GM12878 (cell line): ENCODE measurements around the gene SLC13A4. TPM values are rescaled to one million over a fixed set of nuclear protein-coding genes. Genes with fewer than 3 reads are reported as not detected.

Experiments used
- ATAC-seq: fragments of 200-7000 bp; cut with Tn5 transposase; 3 replicates; pipeline ENCODE4 v1.9.1; 2020; ENCODE audit warnings: mild to moderate bottlenecking, moderate library complexity
- BruUV-seq: library from RNA; stranded (reverse); fragments of 400-500 nt; replicated peaks from 2 replicates; lab custom pipeline; 2021; lab: Mats Ljungman, UMichigan
- CTCF ChIA-PET: fragments of 300-600 bp; sonication (Branson Sonifier 250); formaldehyde crosslinking; extraction: SDS; loops from one replicate; lab custom pipeline; 2021; ENCODE audit warnings: inconsistent platforms; lab: Yijun Ruan, JAX
- POLR2A ChIA-PET: fragments of 350-600 bp; formaldehyde crosslinking; extraction: SDS; loops from one replicate; lab custom pipeline; 2021; ENCODE audit warnings: inconsistent platforms; lab: Charles Lee
- RAD21 ChIA-PET: fragments of 300-600 bp; sonication (Branson Sonifier 250); formaldehyde crosslinking; loops from one replicate; lab custom pipeline; 2023; ENCODE audit warnings: antibody characterized with exemption; ENCODE audit not compliant: unreplicated experiment; lab: Charles Lee
- SMC1A ChIA-PET: fragments of 300-600 bp; sonication (Branson Sonifier 250); formaldehyde crosslinking; loops from one replicate; lab custom pipeline; 2023; ENCODE audit not compliant: unreplicated experiment, uncharacterized antibody; lab: Charles Lee
- DNase-seq: peaks from one replicate; pipeline ENCODE4 v3.0.0-alpha.2; 2011; ENCODE audit warnings: low read depth, low spot score
- FAIRE-seq: peaks from 3 replicates; lab custom pipeline; 2011; peaks lifted over from hg19 to GRCh38; lab: Jason Lieb, UNC
- H2AFZ ChIP-seq: 2 replicates; pipeline ENCODE4 v1.6.0; 2011; ENCODE audit warnings: low read depth, low read length, control low read depth; ENCODE audit not compliant: control insufficient read depth
- H3K27ac ChIP-seq: 2 replicates; pipeline ENCODE4 v1.5.1; 2011; ENCODE audit warnings: control low read depth; ENCODE audit not compliant: control insufficient read depth, insufficient read depth
- H3K27me3 ChIP-seq, 2 experiments: replicated peaks in 1 of 2; 2 replicates each; pipeline versions ENCODE4 v1.6.0 to v1.6.1; 2011; ENCODE audit warnings: low read length in 1 of 2; ENCODE audit not compliant: control insufficient read depth in 2 of 2, insufficient read depth in 2 of 2
- H3K36me3 ChIP-seq, 2 experiments: 2 replicates each; pipeline ENCODE4 v1.5.1; 2011; ENCODE audit warnings: low read length in 1 of 2; ENCODE audit not compliant: control insufficient read depth in 2 of 2, insufficient read depth in 2 of 2
- H3K4me1 ChIP-seq: 2 replicates; pipeline ENCODE4 v1.6.1; 2011; ENCODE audit warnings: mild to moderate bottlenecking, low read length, moderate library complexity, mixed read lengths; ENCODE audit not compliant: control insufficient read depth, insufficient read depth
- H3K4me2 ChIP-seq: 2 replicates; pipeline ENCODE4 v1.6.0; 2011; ENCODE audit warnings: control low read depth; ENCODE audit not compliant: control insufficient read depth, insufficient read depth
- H3K4me3 ChIP-seq: fragments of 200-600 bp; sonication (generic); 2 replicates; pipeline ENCODE4 v1.5.1; 2016
- H3K79me2 ChIP-seq: 2 replicates; pipeline ENCODE4 v1.6.0; 2011; ENCODE audit warnings: low read length; ENCODE audit not compliant: control insufficient read depth, insufficient read depth
- H3K9ac ChIP-seq: 2 replicates; pipeline ENCODE4 v1.8.0; 2011; ENCODE audit warnings: low read length, control low read depth, mixed read lengths; ENCODE audit not compliant: control insufficient read depth, insufficient read depth
- H3K9me3 ChIP-seq: replicated peaks from 3 replicates; pipeline ENCODE4 v1.5.1; 2011; ENCODE audit warnings: mild to moderate bottlenecking, low read length; ENCODE audit not compliant: control insufficient read depth, insufficient read depth
- H4K20me1 ChIP-seq: 2 replicates; pipeline ENCODE4 v1.6.0; 2011; ENCODE audit not compliant: control insufficient read depth, insufficient read depth
- EP300 ChIP-seq, 2 experiments: fragments of 150-350 bp in 1 of 2; IDR thresholded peaks; 2 replicates each; pipeline ENCODE4 v1.6.1; 2011 to 2012; ENCODE audit warnings: low read depth in 2 of 2, low read length in 2 of 2, borderline replicate concordance in 1 of 2, improper control_type of control experiment in 1 of 2, inconsistent platforms in 1 of 2; ENCODE audit not compliant: control insufficient read depth in 1 of 2
- ESRRA ChIP-seq: IDR thresholded peaks from 2 replicates; pipeline ENCODE4 v1.6.1; 2012; ENCODE audit warnings: mild to moderate bottlenecking, low read length, improper control_type of control experiment
- FOS ChIP-seq: IDR thresholded peaks from 3 replicates; pipeline ENCODE4 v1.6.1; 2011; ENCODE audit warnings: borderline replicate concordance; ENCODE audit not compliant: insufficient read length; ENCODE audit errors: extremely low read depth
- MEF2B ChIP-seq: fragments of 450-650 bp; IDR thresholded peaks from 2 replicates; pipeline ENCODE4 v1.6.1; 2018; ENCODE audit warnings: mild to moderate bottlenecking, moderate library complexity; ENCODE audit not compliant: partially characterized antibody, poor library complexity, severe bottlenecking
- NFYA ChIP-seq: IDR thresholded peaks from 2 replicates; pipeline ENCODE4 v1.6.1; 2011; ENCODE audit warnings: low read depth, mild to moderate bottlenecking, low read length, improper control_type of control experiment, borderline replicate concordance
- NR2C1 ChIP-seq: fragments of 450-650 bp; IDR thresholded peaks from 2 replicates; pipeline ENCODE4 v1.6.1; 2017; ENCODE audit warnings: antibody characterized with exemption, mild to moderate bottlenecking, moderate library complexity
- PAX5 ChIP-seq: IDR thresholded peaks from 2 replicates; pipeline ENCODE4 v1.6.1; 2011; ENCODE audit warnings: low read depth, low read length, borderline replicate concordance
- POLR2AphosphoS5 ChIP-seq: IDR thresholded peaks from 2 replicates; pipeline ENCODE4 v1.6.1; 2011; ENCODE audit warnings: mild to moderate bottlenecking, low read length, inconsistent platforms
- RB1 ChIP-seq: fragments of 450-650 bp; formaldehyde crosslinking; IDR thresholded peaks from 2 replicates; pipeline ENCODE4 v1.6.1; 2017; ENCODE audit warnings: mild to moderate bottlenecking, borderline replicate concordance
- SMC3 ChIP-seq: IDR thresholded peaks from 2 replicates; pipeline ENCODE4 v1.6.1; 2011; ENCODE audit warnings: low read length, improper control_type of control experiment, borderline replicate concordance
- ZNF207 ChIP-seq: fragments of 450-650 bp; IDR thresholded peaks from 2 replicates; pipeline ENCODE4 v1.6.1; 2014; ENCODE audit warnings: antibody characterized with exemption, mild to moderate bottlenecking, borderline replicate concordance
- WGBS: methylation state at CpG from one replicate; pipeline ENCODE4 v1.1.6; 2016; ENCODE audit warnings: low lambda C conversion rate; ENCODE audit not compliant: insufficient replicate concordance, insufficient coverage; ENCODE audit errors: missing lambda C conversion rate; 5-methylcytosine and 5-hydroxymethylcytosine counted together
- in situ Hi-C: fragments of 300-500 bp; cut with MboI; formaldehyde crosslinking; loops from 9 replicates; pipeline ENCODE4 v1.14.3; 2018; ENCODE audit warnings: mixed read lengths
- intact Hi-C: fragments of 100-400 bp; cut with micrococcal nuclease; formaldehyde crosslinking; loops from one replicate; pipeline ENCODE4 v1.14.2; 2022; ENCODE audit not compliant: unreplicated experiment
- polyA plus RNA-seq, 11 experiments: library from polyadenylated mRNA; depleted of rRNA in 4 of 11; unstranded in 6 of 11; stranded (reverse) in 5 of 11; fragments of >200 nt; fragmentation: Nextera tagmentation in 4 of 11; fragmentation: Illumina TruSeq in 1 of 11; extraction: Ambion mirVana in 4 of 11; extraction: Trizol in 1 of 11; gene quantifications; 1 replicate in 1 of 11; 2 replicates in 10 of 11; pipeline versions ENCODE4 v1.2.1 to v1.2.3, GENCODE V29; 2011 to 2016; ENCODE audit warnings: inconsistent platforms in 2 of 11, missing spikeins in 2 of 11, low read depth in 1 of 11
- total RNA-seq, 4 experiments: library from RNA; depleted of rRNA in 3 of 4; stranded (reverse); fragments of >200 nt in 3 of 4; fragmentation: Illumina TruSeq in 1 of 4; extraction: Trizol in 1 of 4; gene quantifications; 2 replicates each; pipeline versions ENCODE4 v1.2.1 to v1.2.3, GENCODE V29; 2013 to 2021
- TF ChIP-seq, protein P1 (sequence below): fragments of 450-650 bp; IDR thresholded peaks from 2 replicates; pipeline ENCODE4 v1.6.1; 2017; ENCODE audit warnings: mild to moderate bottlenecking, moderate library complexity
- TF ChIP-seq, protein P2 (sequence below): IDR thresholded peaks from 2 replicates; pipeline ENCODE4 v1.6.1; 2011; ENCODE audit warnings: mild to moderate bottlenecking, low read depth, low read length, moderate library complexity; ENCODE audit not compliant: insufficient replicate concordance
- TF ChIP-seq, protein P3 (sequence below): IDR thresholded peaks from 2 replicates; pipeline ENCODE4 v1.6.1; 2011; ENCODE audit warnings: low read depth, mild to moderate bottlenecking, low read length, moderate library complexity, borderline replicate concordance; ENCODE audit errors: extremely low read depth

SLC13A4 gene
- total and polyA plus RNA-seq, 10 of the 15 experiments (the other 5 are each of a cell fraction or from before 2014, with no cell fraction given), result 0.14 to 0.23 (median 0.20) TPM; not detected in 7

DNA sequence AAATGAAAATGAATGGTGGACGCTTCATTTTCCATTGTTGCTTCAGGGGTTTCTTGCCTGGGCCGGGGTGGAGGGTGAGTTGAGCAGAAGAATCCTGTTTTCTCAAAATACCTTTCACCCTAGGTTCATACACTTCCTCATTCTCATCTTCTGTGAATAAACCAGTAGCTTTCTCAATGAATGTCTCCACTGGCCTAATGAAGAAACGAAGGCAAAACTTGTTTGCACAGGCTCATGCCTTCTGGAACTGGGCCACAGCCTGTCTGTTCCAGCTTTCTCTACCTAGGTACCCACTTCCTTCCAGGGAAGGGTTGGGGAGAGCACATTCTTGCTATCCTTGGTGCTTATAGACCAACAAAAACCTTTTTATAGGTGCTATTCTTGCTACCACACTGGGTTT lies 44.4 kb downstream of the SLC13A4 start:
- no TSS peak for BruUV-seq
- H3K9me3 ChIP-seq, result no peaks in the 10 kb centered on the region
- ATAC-seq (no peak), DNase-seq (no peak), FAIRE-seq (no peak)
- ChIA-PET CTCF (interaction anchor here (1.2 to 7.3 kb wide), 2 partner anchors 11 to 29 kb away, joined by 3 to 55 read pairs; no protein-coding TSS in a partner anchor), RAD21 (no interaction called here), SMC1A (interaction anchor here (4.3 kb wide), 1 partner anchor 10 kb away, joined by 18 read pairs; no protein-coding TSS in a partner anchor), POLR2A (no interaction called here)
- H2AFZ ChIP-seq, result no peak overlapping the region
- H3K4me1 ChIP-seq, result no peaks in the 10 kb centered on the region
- in situ Hi-C loops (no loop called here), intact Hi-C loops (no loop called here)
- no peaks in the 10 kb centered on the region for H4K20me1 ChIP-seq
- H3K36me3 ChIP-seq, result no peaks in the 10 kb centered on the region; a peak in 1 of 4 replicates
- WGBS, result 95% methylated on average over 3 of the region's 3 CpGs
- no peak overlapping the region for H3K9ac ChIP-seq
- H3K79me2 ChIP-seq, result no peaks in the 10 kb centered on the region
- no peaks in the 10 kb centered on the region for H3K27me3 ChIP-seq
- no peak overlapping the region for H3K4me2 ChIP-seq
- no peak overlapping the region for H3K4me3 ChIP-seq
- no peak overlapping the region for H3K27ac ChIP-seq
- TF ChIP-seq POLR2AphosphoS5, result no peak
- no peak for TF ChIP-seq MEF2B
- no peak for TF ChIP-seq ESRRA
- TF ChIP-seq NR2C1, result no peak
- TF ChIP-seq EP300 (IDR thresholded peaks at IDR 0.05; ENCODE audit: borderline replicate concordance in 1 of 2, control insufficient read depth in 1 of 2, low read depth in 2 of 2, low read length in 2 of 2), result no peak
- TF ChIP-seq, protein P1, sequence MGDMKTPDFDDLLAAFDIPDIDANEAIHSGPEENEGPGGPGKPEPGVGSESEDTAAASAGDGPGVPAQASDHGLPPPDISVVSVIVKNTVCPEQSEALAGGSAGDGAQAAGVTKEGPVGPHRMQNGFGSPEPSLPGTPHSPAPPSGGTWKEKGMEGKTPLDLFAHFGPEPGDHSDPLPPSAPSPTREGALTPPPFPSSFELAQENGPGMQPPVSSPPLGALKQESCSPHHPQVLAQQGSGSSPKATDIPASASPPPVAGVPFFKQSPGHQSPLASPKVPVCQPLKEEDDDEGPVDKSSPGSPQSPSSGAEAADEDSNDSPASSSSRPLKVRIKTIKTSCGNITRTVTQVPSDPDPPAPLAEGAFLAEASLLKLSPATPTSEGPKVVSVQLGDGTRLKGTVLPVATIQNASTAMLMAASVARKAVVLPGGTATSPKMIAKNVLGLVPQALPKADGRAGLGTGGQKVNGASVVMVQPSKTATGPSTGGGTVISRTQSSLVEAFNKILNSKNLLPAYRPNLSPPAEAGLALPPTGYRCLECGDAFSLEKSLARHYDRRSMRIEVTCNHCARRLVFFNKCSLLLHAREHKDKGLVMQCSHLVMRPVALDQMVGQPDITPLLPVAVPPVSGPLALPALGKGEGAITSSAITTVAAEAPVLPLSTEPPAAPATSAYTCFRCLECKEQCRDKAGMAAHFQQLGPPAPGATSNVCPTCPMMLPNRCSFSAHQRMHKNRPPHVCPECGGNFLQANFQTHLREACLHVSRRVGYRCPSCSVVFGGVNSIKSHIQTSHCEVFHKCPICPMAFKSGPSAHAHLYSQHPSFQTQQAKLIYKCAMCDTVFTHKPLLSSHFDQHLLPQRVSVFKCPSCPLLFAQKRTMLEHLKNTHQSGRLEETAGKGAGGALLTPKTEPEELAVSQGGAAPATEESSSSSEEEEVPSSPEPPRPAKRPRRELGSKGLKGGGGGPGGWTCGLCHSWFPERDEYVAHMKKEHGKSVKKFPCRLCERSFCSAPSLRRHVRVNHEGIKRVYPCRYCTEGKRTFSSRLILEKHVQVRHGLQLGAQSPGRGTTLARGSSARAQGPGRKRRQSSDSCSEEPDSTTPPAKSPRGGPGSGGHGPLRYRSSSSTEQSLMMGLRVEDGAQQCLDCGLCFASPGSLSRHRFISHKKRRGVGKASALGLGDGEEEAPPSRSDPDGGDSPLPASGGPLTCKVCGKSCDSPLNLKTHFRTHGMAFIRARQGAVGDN, result no peak
- no peak for TF ChIP-seq RB1
- no peak for TF ChIP-seq PAX5
- no peak for TF ChIP-seq NFYA
- no peak for TF ChIP-seq FOS
- TF ChIP-seq ZNF207, result no peak
- TF ChIP-seq, protein P2, sequence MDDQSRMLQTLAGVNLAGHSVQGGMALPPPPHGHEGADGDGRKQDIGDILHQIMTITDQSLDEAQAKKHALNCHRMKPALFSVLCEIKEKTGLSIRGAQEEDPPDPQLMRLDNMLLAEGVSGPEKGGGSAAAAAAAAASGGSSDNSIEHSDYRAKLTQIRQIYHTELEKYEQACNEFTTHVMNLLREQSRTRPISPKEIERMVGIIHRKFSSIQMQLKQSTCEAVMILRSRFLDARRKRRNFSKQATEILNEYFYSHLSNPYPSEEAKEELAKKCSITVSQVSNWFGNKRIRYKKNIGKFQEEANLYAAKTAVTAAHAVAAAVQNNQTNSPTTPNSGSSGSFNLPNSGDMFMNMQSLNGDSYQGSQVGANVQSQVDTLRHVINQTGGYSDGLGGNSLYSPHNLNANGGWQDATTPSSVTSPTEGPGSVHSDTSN, result no peak
- no peak for TF ChIP-seq SMC3
- TF ChIP-seq, protein P3, sequence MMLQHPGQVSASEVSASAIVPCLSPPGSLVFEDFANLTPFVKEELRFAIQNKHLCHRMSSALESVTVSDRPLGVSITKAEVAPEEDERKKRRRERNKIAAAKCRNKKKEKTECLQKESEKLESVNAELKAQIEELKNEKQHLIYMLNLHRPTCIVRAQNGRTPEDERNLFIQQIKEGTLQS, result no peak
